COR-L47 (cell line): Measurements from ENCODE around the gene HOXA3.

Experiments
- DNase-seq: peaks from one replicate; lab custom pipeline; 2025; lab: John Stamatoyannopoulos, UW

HOXA3 gene

GRCh38 chr7:27165996-27166530 is 13.7 kb upstream of the HOXA3 start:
- no peak for DNase-seq

GRCh38 chr7:27165089-27165995 is 13.0 kb upstream of the HOXA3 start, which contains the start of gene HOXA9:
HOXA9 (minus strand) TSS chr7:27165537; CDS start chr7:27165457, 80 bp downstream.
- DNase-seq = no peak

GRCh38 chr7:27164367-27165088 is 12.1 kb upstream of the HOXA3 start:
- no peak for DNase-seq

GRCh38 chr7:27164045-27164366 is 11.6 kb upstream of the HOXA3 start:
- no peak for DNase-seq

GRCh38 chr7:27163288-27164044 is 11.1 kb upstream of the HOXA3 start:
- DNase-seq = no peak

GRCh38 chr7:27162561-27163287 is 10.3 kb upstream of the HOXA3 start:
- no peak for DNase-seq

- no peak for DNase-seq
Observed at GRCh38 chr7:27161721-27162560, 9.6 kb upstream of the HOXA3 start.

GRCh38 chr7:27161214-27161720 is 8.9 kb upstream of the HOXA3 start:
- no peak for DNase-seq

GRCh38 chr7:27160546-27161213 is 8.3 kb upstream of the HOXA3 start:
- DNase-seq = peak; percentile 88

- no peak for DNase-seq
Observed at GRCh38 chr7:27160145-27160545, 7.8 kb upstream of the HOXA3 start.

GRCh38 chr7:27159266-27160144 is 7.1 kb upstream of the HOXA3 start:
- DNase-seq = no peak

- no peak for DNase-seq
Observed at GRCh38 chr7:27158436-27159265, 6.3 kb upstream of the HOXA3 start.

- DNase-seq = no peak
Observed at GRCh38 chr7:27157702-27158431, 5.5 kb upstream of the HOXA3 start.

GRCh38 chr7:27156916-27157701 is 4.7 kb upstream of the HOXA3 start:
- DNase-seq = no peak

GRCh38 chr7:27156508-27156898 is 4.1 kb upstream of the HOXA3 start, which contains the start of gene HOXA7:
HOXA7 (minus strand) TSS chr7:27156675; CDS start chr7:27156545, 130 bp downstream.
- DNase-seq = no peak

- no peak for DNase-seq
Observed at GRCh38 chr7:27155816-27156507, 3.6 kb upstream of the HOXA3 start.
